Measurements from ENCODE around the gene MAL. TPM values are rescaled to one million over a fixed set of nuclear protein-coding genes. Genes with fewer than 3 reads are reported as not detected.

MAL gene
- total and polyA plus RNA-seq, 2 experiments from 2014 or later, result not detected

DNA sequence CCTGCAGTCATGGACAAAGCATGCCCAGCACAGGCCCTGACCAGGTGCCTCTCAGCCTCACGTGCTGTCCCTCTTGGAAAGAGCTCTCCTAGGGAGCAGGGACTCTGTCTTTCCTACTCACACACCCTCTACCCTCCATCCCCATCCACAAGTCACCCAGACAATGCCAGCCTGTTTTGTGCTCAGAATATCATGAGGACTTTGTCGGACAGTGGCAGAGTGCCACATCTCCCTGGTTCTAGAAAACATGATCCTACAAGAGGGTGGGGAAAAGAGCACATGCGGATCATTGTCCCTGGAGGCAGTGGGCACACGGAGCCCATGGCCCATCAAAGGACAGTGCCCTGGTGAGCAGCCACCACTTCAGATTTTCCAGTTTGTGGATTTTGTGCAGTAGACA is 3.7 kb upstream of the MAL start:
- H2AFZ ChIP-seq, result no peak overlapping the region
- H3K36me3 ChIP-seq (ENCODE audit: low read depth), result no peaks in the 10 kb centered on the region
- no peak for DNase-seq
- no peaks in the 10 kb centered on the region for H4K20me1 ChIP-seq (ENCODE audit: insufficient read depth)
- no peaks in the 10 kb centered on the region for H3K9me2 ChIP-seq (ENCODE audit: insufficient read depth)
- no peak overlapping the region for H3K4me2 ChIP-seq (ENCODE audit: unreplicated experiment)
- TF ChIP-seq EZH2phosphoT487 (IDR thresholded peaks at IDR 0.05; ENCODE audit: insufficient read depth, low read depth), result no peak
- no peak for TF ChIP-seq EZH2 (IDR thresholded peaks at IDR 0.05; ENCODE audit: insufficient read depth, poor library complexity, severe bottlenecking)
- WGBS, 2 experiments (ENCODE audit: low coverage in 1 of 2, low lambda C conversion rate in 2 of 2, missing lambda C conversion rate in 2 of 2), result 58 to 64% methylated on average over 4 of the region's 4 CpGs
- H3K79me2 ChIP-seq (ENCODE audit: insufficient read depth), result no peaks in the 10 kb centered on the region
- H3K4me3 ChIP-seq, result no peak overlapping the region
- in situ Hi-C loops (cut with MboI), result no loop called here
- no peaks in the 10 kb centered on the region for H3K9me3 ChIP-seq (ENCODE audit: low read depth)
- no peak overlapping the region for H3K9ac ChIP-seq
- no peaks in the 10 kb centered on the region for H3K4me1 ChIP-seq (ENCODE audit: insufficient read depth)
- no peak overlapping the region for H3K27ac ChIP-seq
- peaks cover 63% of the 10 kb centered on the region for H3K27me3 ChIP-seq (replicated peaks; ENCODE audit: insufficient read depth)
- H3F3A ChIP-seq (ENCODE audit: insufficient read depth), result no peaks in the 10 kb centered on the region

DNA sequence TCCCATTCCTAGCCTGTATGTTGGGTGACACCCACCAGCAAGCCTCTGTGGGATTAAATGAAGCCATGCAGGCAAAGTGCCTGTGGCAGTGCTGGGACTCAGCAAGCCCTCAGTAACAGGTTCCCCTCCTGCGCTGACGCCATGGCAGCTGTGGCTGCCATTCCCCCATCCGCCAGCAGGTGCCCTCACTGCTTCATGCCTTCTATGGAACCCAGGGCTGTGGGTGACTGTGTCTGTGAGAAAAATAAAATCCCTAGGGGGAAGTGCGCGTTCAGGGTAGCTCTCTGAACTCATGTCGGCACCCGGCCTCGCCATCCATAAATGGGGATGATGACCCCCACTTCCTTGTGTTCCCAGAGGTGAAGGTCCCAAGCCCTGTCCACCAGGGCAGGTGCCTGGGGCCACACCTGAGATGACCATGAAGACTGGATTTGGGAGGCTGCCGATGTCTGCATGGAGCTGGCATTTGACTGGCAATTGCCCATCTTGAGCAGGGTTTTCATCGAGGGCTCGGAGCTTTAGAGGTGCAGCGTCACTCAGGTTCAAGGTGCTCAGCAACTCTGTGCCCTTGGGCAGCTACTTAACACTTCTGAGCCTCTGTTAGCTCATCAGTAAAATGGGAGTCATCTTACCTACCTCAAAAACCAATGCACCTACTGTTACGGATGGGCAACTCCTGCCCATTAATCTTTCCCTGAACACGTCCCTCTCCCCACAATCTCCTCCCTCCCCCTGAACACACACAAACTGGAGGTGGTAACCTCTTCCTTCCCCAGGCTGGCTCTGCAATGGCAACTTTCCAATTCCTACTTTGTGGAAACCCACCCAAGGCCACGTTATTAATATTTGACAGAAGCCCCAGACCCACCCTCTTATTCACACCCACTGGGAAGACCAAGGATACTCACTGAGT is 2.9 kb upstream of the MAL start:
- peaks cover 66% of the 10 kb centered on the region for H3K27me3 ChIP-seq (replicated peaks; ENCODE audit: insufficient read depth)
- no peaks in the 10 kb centered on the region for H3F3A ChIP-seq (ENCODE audit: insufficient read depth)
- H3K9ac ChIP-seq, result no peak overlapping the region

DNA sequence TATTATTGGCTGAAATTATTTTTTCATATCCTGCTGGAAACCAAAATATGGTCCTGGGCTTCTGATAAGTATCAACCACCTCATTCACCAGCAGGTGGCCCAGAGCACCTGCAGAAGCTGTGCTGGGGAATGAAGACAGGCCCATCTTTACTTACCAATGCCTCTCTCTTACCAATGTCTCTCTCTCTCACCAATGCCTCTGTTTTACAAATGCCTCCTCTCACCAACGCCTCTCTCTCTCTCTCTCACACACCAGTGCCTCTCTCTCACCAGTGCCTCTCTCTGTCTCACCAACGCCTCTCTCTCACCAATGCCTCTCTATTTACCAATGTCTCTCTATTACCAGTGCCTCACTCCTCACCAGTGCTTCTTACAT is 2.3 kb upstream of the MAL start:
- Histone ChIP-seq H3K4me2 (ENCODE audit: unreplicated experiment) (no peak overlapping the region), H3F3A (ENCODE audit: insufficient read depth) (no peaks in the 10 kb centered on the region), H3K36me3 (ENCODE audit: low read depth) (no peaks in the 10 kb centered on the region), H3K4me1 (ENCODE audit: insufficient read depth) (no peaks in the 10 kb centered on the region), H3K27ac (no peak overlapping the region), H3K9ac (no peak overlapping the region), H3K9me3 (ENCODE audit: low read depth) (no peaks in the 10 kb centered on the region), H3K79me2 (ENCODE audit: insufficient read depth) (no peaks in the 10 kb centered on the region), H2AFZ (no peak overlapping the region), H4K20me1 (ENCODE audit: insufficient read depth) (no peaks in the 10 kb centered on the region), H3K9me2 (ENCODE audit: insufficient read depth) (no peaks in the 10 kb centered on the region), H3K4me3 (no peak overlapping the region), H3K27me3 (replicated peaks; ENCODE audit: insufficient read depth) (peaks cover 70% of the 10 kb centered on the region)
- DNase-seq, result no peak
- TF ChIP-seq EZH2 (IDR thresholded peaks at IDR 0.05; ENCODE audit: insufficient read depth, poor library complexity, severe bottlenecking), result no peak
- TF ChIP-seq EZH2phosphoT487 (IDR thresholded peaks at IDR 0.05; ENCODE audit: insufficient read depth, low read depth), result no peak
- 0 to 1% methylated on average over 2 of the region's 2 CpGs for WGBS, 2 experiments (ENCODE audit: low coverage in 1 of 2, low lambda C conversion rate in 2 of 2, missing lambda C conversion rate in 2 of 2)
- in situ Hi-C loops (cut with MboI), result no loop called here

More for the DNA sequence above, 2.9 kb upstream of the MAL start:
- peak; percentile 77 for DNase-seq
- Histone ChIP-seq H3K4me1 (ENCODE audit: insufficient read depth) (no peaks in the 10 kb centered on the region), H3K27ac (no peak overlapping the region), H3K36me3 (ENCODE audit: low read depth) (no peaks in the 10 kb centered on the region), H3K9me2 (ENCODE audit: insufficient read depth) (no peaks in the 10 kb centered on the region), H3K79me2 (ENCODE audit: insufficient read depth) (no peaks in the 10 kb centered on the region), H3K4me3 (no peak overlapping the region), H4K20me1 (ENCODE audit: insufficient read depth) (no peaks in the 10 kb centered on the region), H3K9me3 (ENCODE audit: low read depth) (no peaks in the 10 kb centered on the region), H3K4me2 (ENCODE audit: unreplicated experiment) (no peak overlapping the region), H2AFZ (no peak overlapping the region)
- TF ChIP-seq EZH2phosphoT487 (IDR thresholded peaks at IDR 0.05; ENCODE audit: insufficient read depth, low read depth) (no peak), EZH2 (IDR thresholded peaks at IDR 0.05; ENCODE audit: insufficient read depth, poor library complexity, severe bottlenecking) (no peak)
- in situ Hi-C loops (cut with MboI), result no loop called here
- WGBS, 2 experiments (ENCODE audit: low coverage in 1 of 2, low lambda C conversion rate in 2 of 2, missing lambda C conversion rate in 2 of 2), result 13 to 17% methylated on average over 15 of the region's 15 CpGs

DNA sequence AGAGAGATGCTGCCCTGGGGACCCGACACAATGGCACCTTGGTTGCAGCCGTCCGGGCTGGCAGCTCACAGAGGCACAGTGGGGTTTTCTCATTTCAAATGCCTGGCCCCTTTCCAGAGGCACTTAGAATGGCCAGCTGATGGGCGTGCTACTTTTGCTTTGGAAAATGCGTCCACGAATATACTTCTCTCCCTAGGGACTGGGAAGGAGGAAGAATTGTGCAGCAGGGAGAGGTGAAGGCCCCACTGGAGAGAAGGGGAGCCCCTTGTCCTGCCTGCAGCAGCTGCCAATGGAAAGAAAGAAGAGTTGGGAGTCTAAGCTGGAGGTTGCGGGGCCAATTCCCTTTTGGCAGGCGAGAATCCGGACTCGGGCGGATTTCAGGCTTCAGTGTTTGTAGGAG is 1.1 kb upstream of the MAL start:
- no peaks in the 10 kb centered on the region for H4K20me1 ChIP-seq (ENCODE audit: insufficient read depth)
- peaks cover 68% of the 10 kb centered on the region for H3K27me3 ChIP-seq (replicated peaks; ENCODE audit: insufficient read depth)
- H3K9me3 ChIP-seq (ENCODE audit: low read depth), result no peaks in the 10 kb centered on the region
- H3K27ac ChIP-seq, result no peak overlapping the region
- no peaks in the 10 kb centered on the region for H3K4me1 ChIP-seq (ENCODE audit: insufficient read depth)
- no peaks in the 10 kb centered on the region for H3F3A ChIP-seq (ENCODE audit: insufficient read depth)
- H3K9ac ChIP-seq, result no peak overlapping the region
- in situ Hi-C loops (cut with MboI), result no loop called here
- H3K9me2 ChIP-seq (ENCODE audit: insufficient read depth), result no peaks in the 10 kb centered on the region
- 56 to 62% methylated on average over 11 of the region's 11 CpGs for WGBS, 2 experiments (ENCODE audit: low coverage in 1 of 2, low lambda C conversion rate in 2 of 2, missing lambda C conversion rate in 2 of 2)
- no peak overlapping the region for H3K4me2 ChIP-seq (ENCODE audit: unreplicated experiment)
- TF ChIP-seq EZH2 (IDR thresholded peaks at IDR 0.05; ENCODE audit: insufficient read depth, poor library complexity, severe bottlenecking) (no peak), EZH2phosphoT487 (IDR thresholded peaks at IDR 0.05; ENCODE audit: insufficient read depth, low read depth) (no peak)
- no peak overlapping the region for H3K4me3 ChIP-seq
- DNase-seq, result no peak
- H2AFZ ChIP-seq, result no peak overlapping the region
- no peaks in the 10 kb centered on the region for H3K36me3 ChIP-seq (ENCODE audit: low read depth)
- H3K79me2 ChIP-seq (ENCODE audit: insufficient read depth), result no peaks in the 10 kb centered on the region
